ENCODE measurements around the gene INTS6. TPM values are rescaled to one million over a fixed set of nuclear protein-coding genes. Genes with fewer than 3 reads are reported as not detected.
A peak's percentile ranks its signal among the peaks of the same experiment; 100 is the strongest.

Gene INTS6
- total RNA-seq, 1 experiment from 2014 or later, result 45.5 TPM

- H3K79me2 ChIP-seq (ENCODE audit: low read depth), result peaks cover 70% of the 10 kb centered on the region
- ChIA-PET POLR2A (ENCODE audit: unreplicated experiment) (interaction anchor here (0.7 kb wide), 1 partner anchor 23 kb away, joined by 5 read pairs; no protein-coding TSS in a partner anchor), CTCF (no interaction called here)
- TF ChIP-seq CTCF (conservative IDR thresholded peaks at IDR 0.05) (no peak), EZH2 (IDR thresholded peaks at IDR 0.05; ENCODE audit: low read depth) (no peak)
- intact Hi-C loops (cut with micrococcal nuclease; ENCODE audit: unreplicated experiment), result no loop called here
- peaks cover 19% of the 10 kb centered on the region; the same call in 1 of the 2 replicates for H3K36me3 ChIP-seq (ENCODE audit: low read depth)
- no peak overlapping the region for H3K4me3 ChIP-seq
- no peaks in the 10 kb centered on the region for H3K9me3 ChIP-seq (ENCODE audit: insufficient read depth, low read depth)
- no peaks in the 10 kb centered on the region for H3K27me3 ChIP-seq (ENCODE audit: insufficient read depth, low read depth)
- H4K20me1 ChIP-seq (ENCODE audit: insufficient read depth), result peaks cover 40% of the 10 kb centered on the region
- peak in 1 of 2 experiments; percentile 36 for DNase-seq
- H3K4me1 ChIP-seq (replicated peaks; ENCODE audit: insufficient read depth), result peaks cover 12% of the 10 kb centered on the region; the same call in 1 of the 2 replicates
- no peak overlapping the region for H2AFZ ChIP-seq
- no TSS peak for BruUV-seq (replicated peaks)
- peaks cover 1% of the 10 kb centered on the region; the same call in 1 of the 2 replicates for H3F3A ChIP-seq (ENCODE audit: insufficient read depth, low read depth)
- H3K9me2 ChIP-seq (ENCODE audit: insufficient read depth), result no peaks in the 10 kb centered on the region
- H3K4me2 ChIP-seq, result no peak overlapping the region
- no peak overlapping the region for H3K27ac ChIP-seq
Observed at GRCh38 chr13:51397262-51397941, 55.4 kb downstream of the INTS6 start.

DNA sequence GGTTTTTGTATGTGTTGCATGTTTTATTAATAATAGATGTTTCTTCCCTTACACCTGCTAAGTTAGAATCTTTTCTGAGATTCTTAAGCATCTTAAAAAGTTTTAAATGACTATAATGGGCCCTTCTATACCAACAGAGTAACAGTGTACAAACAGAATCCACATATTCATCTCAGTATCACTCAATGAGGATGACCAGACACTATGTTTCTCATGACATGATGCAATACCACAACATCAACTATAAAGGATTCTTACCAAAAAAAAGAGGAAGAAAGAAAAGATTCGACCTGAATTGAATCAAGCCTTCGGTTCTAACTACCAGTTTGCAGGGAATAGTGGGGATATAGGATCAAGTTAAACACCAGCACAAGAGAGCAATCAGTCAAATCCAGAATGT, 56.5 kb downstream of the INTS6 start:
- peaks cover 68% of the 10 kb centered on the region for H3K79me2 ChIP-seq (ENCODE audit: low read depth)
- peaks cover 7% of the 10 kb centered on the region; the same call in 1 of the 2 replicates for H3F3A ChIP-seq (ENCODE audit: insufficient read depth, low read depth)
- peaks cover 19% of the 10 kb centered on the region; the same call in 1 of the 2 replicates for H3K36me3 ChIP-seq (ENCODE audit: low read depth)
- no peak for TF ChIP-seq CTCF (conservative IDR thresholded peaks at IDR 0.05)
- no peak for TF ChIP-seq EZH2 (IDR thresholded peaks at IDR 0.05; ENCODE audit: low read depth)
- ChIA-PET CTCF (no interaction called here), POLR2A (ENCODE audit: unreplicated experiment) (no interaction called here)
- BruUV-seq (replicated peaks), result no TSS peak
- no peak overlapping the region for H3K4me2 ChIP-seq
- H3K9me3 ChIP-seq (ENCODE audit: insufficient read depth, low read depth), result no peaks in the 10 kb centered on the region
- peaks cover 12% of the 10 kb centered on the region; the same call in 1 of the 2 replicates for H3K4me1 ChIP-seq (replicated peaks; ENCODE audit: insufficient read depth)
- intact Hi-C loops (cut with micrococcal nuclease; ENCODE audit: unreplicated experiment), result no loop called here
- H3K27ac ChIP-seq, result no peak overlapping the region; the same call in 1 of the 2 replicates
- H3K4me3 ChIP-seq, result no peak overlapping the region
- H3K27me3 ChIP-seq (ENCODE audit: insufficient read depth, low read depth), result no peaks in the 10 kb centered on the region
- H4K20me1 ChIP-seq (ENCODE audit: insufficient read depth), result peaks cover 32% of the 10 kb centered on the region
- no peak overlapping the region for H2AFZ ChIP-seq
- no peak for DNase-seq
- no peaks in the 10 kb centered on the region for H3K9me2 ChIP-seq (ENCODE audit: insufficient read depth)

DNA sequence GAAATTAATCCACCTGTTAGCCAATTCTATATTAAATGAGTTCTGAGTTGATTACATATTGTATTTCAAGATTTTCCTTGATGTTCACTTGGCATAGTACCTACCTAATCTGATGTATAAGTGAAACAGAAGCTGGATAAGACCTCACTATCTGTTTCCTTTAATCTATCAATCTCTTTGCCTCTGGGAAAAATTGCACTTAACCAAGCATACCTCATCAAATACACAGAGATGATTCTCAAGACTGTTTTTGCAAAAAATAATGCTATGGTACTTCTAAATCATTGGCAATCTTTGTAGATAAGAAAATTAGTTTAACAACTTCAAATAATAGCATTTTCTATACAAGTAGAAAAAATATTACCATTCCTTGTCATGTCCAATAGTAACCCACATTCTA, 58.1 kb downstream of the INTS6 start:
- POLR2A ChIA-PET (ENCODE audit: unreplicated experiment), result no interaction called here
- DNase-seq, result no peak
- no peak overlapping the region for H3K4me2 ChIP-seq
- no TSS peak for BruUV-seq (replicated peaks)
- intact Hi-C loops (cut with micrococcal nuclease; ENCODE audit: unreplicated experiment), result no loop called here
- H2AFZ ChIP-seq, result no peak overlapping the region
- H3K4me3 ChIP-seq, result no peak overlapping the region
- H3K36me3 ChIP-seq (ENCODE audit: low read depth), result peaks cover 19% of the 10 kb centered on the region; the same call in 1 of the 2 replicates
- no peaks in the 10 kb centered on the region for H3K9me2 ChIP-seq (ENCODE audit: insufficient read depth)
- TF ChIP-seq EZH2 (IDR thresholded peaks at IDR 0.05; ENCODE audit: low read depth) (no peak), CTCF (conservative IDR thresholded peaks at IDR 0.05) (no peak)
- no peaks in the 10 kb centered on the region for H3K27me3 ChIP-seq (ENCODE audit: insufficient read depth, low read depth)
- CTCF ChIA-PET, result no interaction called here
- no peak overlapping the region for H3K27ac ChIP-seq
- peaks cover 73% of the 10 kb centered on the region for H3K79me2 ChIP-seq (ENCODE audit: low read depth)
- H4K20me1 ChIP-seq (ENCODE audit: insufficient read depth), result peaks cover 29% of the 10 kb centered on the region
- H3K4me1 ChIP-seq (replicated peaks; ENCODE audit: insufficient read depth), result peaks cover 12% of the 10 kb centered on the region; the same call in 1 of the 2 replicates
- H3K9me3 ChIP-seq (ENCODE audit: insufficient read depth, low read depth), result no peaks in the 10 kb centered on the region
- peaks cover 7% of the 10 kb centered on the region; the same call in 1 of the 2 replicates for H3F3A ChIP-seq (ENCODE audit: insufficient read depth, low read depth)
